H4 (cell line): ENCODE data around the gene PHF14. TPM values are rescaled to one million over a fixed set of nuclear protein-coding genes. Genes with fewer than 3 reads are reported as not detected.
"Not testable (repeated sequence)": the region's sequence is repeated elsewhere in the genome, so short reads cannot be mapped to it uniquely, and the experiment has no call there.

Source experiments
- DNase-seq: peaks from one replicate; pipeline ENCODE4 v3.0.0-alpha.2; 2015; ENCODE audit warnings: low spot score
- total RNA-seq: library from RNA; depleted of rRNA; stranded (reverse); fragments of >200 nt; shearing (Covaris generic); gene quantifications from 2 replicates; pipeline ENCODE4 v1.2.3, GENCODE V29; 2014

PHF14 gene
- total RNA-seq, 1 experiment from 2014 or later, result 71.6 TPM

- DNase-seq, result peak; percentile 48
Observed at GRCh38 chr7:10973942-10974911, 555 bp downstream of the PHF14 start.

GRCh38 chr7:10977113-10977512 lies 3.4 kb downstream of the PHF14 start:
- no peak for DNase-seq

GRCh38 chr7:10981317-10981716 lies 7.6 kb downstream of the PHF14 start:
- no peak for DNase-seq

- DNase-seq, result not testable (repeated sequence)
Observed at GRCh38 chr7:10990748-10991147, 17.1 kb downstream of the PHF14 start.

GRCh38 chr7:10995482-10996166 lies 22.0 kb downstream of the PHF14 start:
- not testable (repeated sequence) for DNase-seq

GRCh38 chr7:10998996-10999757 lies 25.5 kb downstream of the PHF14 start:
- DNase-seq, result no peak

- DNase-seq, result no peak
Observed at GRCh38 chr7:11005202-11005601, 31.5 kb downstream of the PHF14 start.

- no peak for DNase-seq
Observed at GRCh38 chr7:11006291-11006690, 32.6 kb downstream of the PHF14 start.

GRCh38 chr7:11009631-11010030 lies 36.0 kb downstream of the PHF14 start:
- no peak for DNase-seq

- no peak for DNase-seq
Observed at GRCh38 chr7:11021468-11021867, 47.8 kb downstream of the PHF14 start.

- DNase-seq, result no peak
Observed at GRCh38 chr7:11026452-11027359, 53.0 kb downstream of the PHF14 start.

- DNase-seq, result no peak
Observed at GRCh38 chr7:11035661-11036060, 62.0 kb downstream of the PHF14 start.

- no peak for DNase-seq
Observed at GRCh38 chr7:11039974-11040373, 66.3 kb downstream of the PHF14 start.

- no peak for DNase-seq
Observed at GRCh38 chr7:11054033-11054432, 80.4 kb downstream of the PHF14 start.

GRCh38 chr7:11060893-11061292 lies 87.2 kb downstream of the PHF14 start:
- no peak for DNase-seq

GRCh38 chr7:11062110-11062509 lies 88.4 kb downstream of the PHF14 start:
- no peak for DNase-seq

- no peak for DNase-seq
Observed at GRCh38 chr7:11069591-11069990, 95.9 kb downstream of the PHF14 start.

- DNase-seq, result no peak
Observed at GRCh38 chr7:11077816-11078215, 104.1 kb downstream of the PHF14 start.

- DNase-seq, result no peak
Observed at GRCh38 chr7:11078247-11078834, 104.7 kb downstream of the PHF14 start.

- no peak for DNase-seq
Observed at GRCh38 chr7:11079907-11080306, 106.2 kb downstream of the PHF14 start.

- DNase-seq, result no peak
Observed at GRCh38 chr7:11082121-11082520, 108.4 kb downstream of the PHF14 start.
